GM21717 (cell line): Measurements from ENCODE around the gene UBE4B.
"Not testable (repeated sequence)": the region's sequence is repeated elsewhere in the genome, so short reads cannot be mapped to it uniquely, and the experiment has no call there.

Source experiments
- ATAC-seq: cut with Tn5 transposase; IDR thresholded peaks from one replicate; pipeline ENCODE4 v1.9.1; 2021; ENCODE audit warnings: mild to moderate bottlenecking, moderate library complexity; ENCODE audit not compliant: unreplicated experiment

Gene UBE4B

GRCh38 chr1:10207810-10208209, 175.1 kb downstream of the UBE4B start:
- ATAC-seq, result no peak

GRCh38 chr1:10208537-10208936, 175.8 kb downstream of the UBE4B start:
- ATAC-seq, result no peak

GRCh38 chr1:10209590-10209904, 176.8 kb downstream of the UBE4B start:
- no peak for ATAC-seq

- peak; percentile 93 for ATAC-seq
Measured at GRCh38 chr1:10209905-10210810, 177.4 kb downstream of the UBE4B start, which contains the start of gene KIF1B. KIF1B (plus strand) TSS chr1:10210570; CDS start chr1:10232329, 21,759 bp downstream.

GRCh38 chr1:10210841-10211804, 178.4 kb downstream of the UBE4B start:
- ATAC-seq, result peak; percentile 8

GRCh38 chr1:10211805-10212410, 179.2 kb downstream of the UBE4B start:
- no peak for ATAC-seq

GRCh38 chr1:10212476-10212875, 179.7 kb downstream of the UBE4B start:
- no peak for ATAC-seq

- no peak for ATAC-seq
Measured at GRCh38 chr1:10213186-10213705, 180.5 kb downstream of the UBE4B start.

GRCh38 chr1:10216090-10216749, 183.5 kb downstream of the UBE4B start:
- ATAC-seq, result no peak

- ATAC-seq, result no peak
Measured at GRCh38 chr1:10217748-10218441, 185.1 kb downstream of the UBE4B start.

GRCh38 chr1:10220200-10220599, 187.4 kb downstream of the UBE4B start:
- ATAC-seq, result no peak

- ATAC-seq, result not testable (repeated sequence)
Measured at GRCh38 chr1:10220657-10221056, 187.9 kb downstream of the UBE4B start.

GRCh38 chr1:10225573-10225972, 192.8 kb downstream of the UBE4B start:
- no peak for ATAC-seq

GRCh38 chr1:10228528-10228927, 195.8 kb downstream of the UBE4B start:
- no peak for ATAC-seq

- no peak for ATAC-seq
Measured at GRCh38 chr1:10229903-10230302, 197.1 kb downstream of the UBE4B start.
